K562 (cell line): ENCODE results near the gene APOL3. TPM values are rescaled to one million over a fixed set of nuclear protein-coding genes. Genes with fewer than 3 reads are reported as not detected.

Source experiments
- ETV6 ChIP-seq, 3 experiments: fragments of 150-350 bp in 1 of 3; sonication (generic) in 1 of 3; formaldehyde crosslinking in 1 of 3; IDR thresholded peaks; 2 replicates each; pipeline versions ENCODE4 v1.6.1 to v1.8.0; 2014 to 2022; ENCODE audit warnings: borderline replicate concordance in 2 of 3, low read depth in 2 of 3, antibody characterized with exemption in 1 of 3, low read length in 1 of 3, mild to moderate bottlenecking in 1 of 3, missing genetic modification reagents in 1 of 3
- KDM1A ChIP-seq, 2 experiments: fragments of 450-650 bp; IDR thresholded peaks; 2 replicates each; pipeline ENCODE4 v1.6.1; 2016; ENCODE audit warnings: mild to moderate bottlenecking in 2 of 2
- SMARCB1 ChIP-seq: IDR thresholded peaks from 2 replicates; pipeline ENCODE4 v1.6.1; 2011; ENCODE audit warnings: improper control_type of control experiment, low read depth; ENCODE audit not compliant: insufficient read length
- polyA plus RNA-seq, 8 experiments: library from polyadenylated mRNA; depleted of rRNA in 4 of 8; stranded (reverse) in 5 of 8; unstranded in 3 of 8; fragments of >200 nt; fragmentation: Nextera tagmentation in 2 of 8; fragmentation: Illumina TruSeq in 1 of 8; extraction: Ambion mirVana in 2 of 8; extraction: Trizol in 1 of 8; gene quantifications; 2 replicates each; pipeline versions ENCODE4 v1.2.1 to v1.2.3, GENCODE V29; 2011 to 2014; ENCODE audit warnings: inconsistent platforms in 1 of 8, missing spikeins in 1 of 8
- total RNA-seq, 7 experiments: library from RNA; depleted of rRNA in 6 of 7; stranded (reverse); fragments of >200 nt in 6 of 7; fragmentation: Illumina TruSeq in 2 of 7; extraction: Trizol in 2 of 7; gene quantifications; 2 replicates each; pipeline versions ENCODE4 v1.2.1 to v1.2.3, GENCODE V29; 2011 to 2021; ENCODE audit warnings: low replicate concordance in 1 of 7
- TF ChIP-seq, protein P1 (sequence below), 2 experiments: fragments of 250-450 bp in 1 of 2; fragments of 450-650 bp in 1 of 2; sonication (Bioruptor Pico) in 1 of 2; IDR thresholded peaks; 2 replicates each; pipeline versions ENCODE4 v1.6.1 to v1.8.0; 2016 to 2021; ENCODE audit warnings: mild to moderate bottlenecking in 2 of 2, moderate library complexity in 2 of 2, missing compliant biosample characterization in 1 of 2, missing genetic modification characterization in 1 of 2
- TF ChIP-seq, protein P2 (sequence below): IDR thresholded peaks from 3 replicates; pipeline ENCODE4 v1.6.1; 2011; ENCODE audit warnings: borderline replicate concordance, mild to moderate bottlenecking; ENCODE audit not compliant: insufficient read length, insufficient read depth
- TF ChIP-seq, protein P3 (sequence below): sonication (generic); formaldehyde crosslinking; IDR thresholded peaks from 2 replicates; pipeline ENCODE4 v1.8.0; 2023; ENCODE audit warnings: missing genetic modification reagents, mild to moderate bottlenecking, borderline replicate concordance
- TF ChIP-seq, protein P4 (sequence below): fragments of 200-800 bp; sonication (Bioruptor generic); IDR thresholded peaks from 2 replicates; pipeline ENCODE4 v1.6.1; 2016; ENCODE audit warnings: missing genetic modification characterization, missing compliant biosample characterization
- TF ChIP-seq, protein P5 (sequence below): sonication (generic); formaldehyde crosslinking; IDR thresholded peaks from 2 replicates; pipeline ENCODE4 v1.8.1; 2022; ENCODE audit warnings: missing genetic modification reagents

The APOL3 gene
- total and polyA plus RNA-seq, 9 of the 15 experiments (the other 6 are each of a cell fraction or from before 2014, with no cell fraction given) = 0.25 to 1.1 (median 0.56) TPM; not detected in 1

DNA sequence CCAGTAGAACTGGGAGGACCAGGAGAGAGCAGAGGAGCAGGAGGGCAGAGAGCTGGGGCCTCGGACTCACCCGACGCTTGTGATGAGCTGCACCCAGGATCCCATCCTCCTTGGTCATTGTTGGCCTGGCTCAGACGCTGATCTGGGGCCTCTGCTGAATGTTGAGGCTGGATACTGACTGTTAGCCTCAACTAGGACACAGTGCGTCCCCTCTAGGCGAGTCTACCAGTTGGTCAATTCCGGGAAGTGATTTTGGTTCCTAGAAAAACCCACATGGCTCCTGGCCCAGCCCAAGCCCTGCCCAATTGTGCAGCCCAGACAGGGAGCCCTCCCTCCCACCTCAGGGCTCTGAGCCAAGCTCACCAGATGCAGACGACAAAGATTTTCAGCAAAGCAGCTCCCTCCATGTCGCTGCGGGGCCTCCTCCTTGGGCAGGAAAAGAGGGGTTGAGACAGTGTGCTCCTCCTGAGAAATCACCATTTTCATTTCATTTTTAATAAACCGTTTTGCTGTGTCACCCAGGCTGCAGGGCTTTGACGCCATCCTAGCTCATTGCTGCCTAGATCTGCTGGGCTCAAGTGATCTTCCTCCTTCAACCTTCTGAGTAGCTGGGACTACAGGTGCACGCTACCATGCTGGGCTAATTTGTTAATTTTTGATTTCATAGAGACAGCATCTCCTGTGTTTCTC is 41.2 kb upstream of the APOL3 start, which contains the start of gene APOL4 (continued):
- TF ChIP-seq, protein P1, sequence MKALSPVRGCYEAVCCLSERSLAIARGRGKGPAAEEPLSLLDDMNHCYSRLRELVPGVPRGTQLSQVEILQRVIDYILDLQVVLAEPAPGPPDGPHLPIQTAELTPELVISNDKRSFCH (CRISPR knock-in tag; IDR thresholded peaks at IDR 0.05) = no peak
- TF ChIP-seq, protein P1 (tag; IDR thresholded peaks at IDR 0.05) = 0 out of 2 replicates have a peak, but pooled peaks have one; percentile 26
- TF ChIP-seq, protein P2, sequence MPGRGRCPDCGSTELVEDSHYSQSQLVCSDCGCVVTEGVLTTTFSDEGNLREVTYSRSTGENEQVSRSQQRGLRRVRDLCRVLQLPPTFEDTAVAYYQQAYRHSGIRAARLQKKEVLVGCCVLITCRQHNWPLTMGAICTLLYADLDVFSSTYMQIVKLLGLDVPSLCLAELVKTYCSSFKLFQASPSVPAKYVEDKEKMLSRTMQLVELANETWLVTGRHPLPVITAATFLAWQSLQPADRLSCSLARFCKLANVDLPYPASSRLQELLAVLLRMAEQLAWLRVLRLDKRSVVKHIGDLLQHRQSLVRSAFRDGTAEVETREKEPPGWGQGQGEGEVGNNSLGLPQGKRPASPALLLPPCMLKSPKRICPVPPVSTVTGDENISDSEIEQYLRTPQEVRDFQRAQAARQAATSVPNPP = no peak
- TF ChIP-seq, protein P3, sequence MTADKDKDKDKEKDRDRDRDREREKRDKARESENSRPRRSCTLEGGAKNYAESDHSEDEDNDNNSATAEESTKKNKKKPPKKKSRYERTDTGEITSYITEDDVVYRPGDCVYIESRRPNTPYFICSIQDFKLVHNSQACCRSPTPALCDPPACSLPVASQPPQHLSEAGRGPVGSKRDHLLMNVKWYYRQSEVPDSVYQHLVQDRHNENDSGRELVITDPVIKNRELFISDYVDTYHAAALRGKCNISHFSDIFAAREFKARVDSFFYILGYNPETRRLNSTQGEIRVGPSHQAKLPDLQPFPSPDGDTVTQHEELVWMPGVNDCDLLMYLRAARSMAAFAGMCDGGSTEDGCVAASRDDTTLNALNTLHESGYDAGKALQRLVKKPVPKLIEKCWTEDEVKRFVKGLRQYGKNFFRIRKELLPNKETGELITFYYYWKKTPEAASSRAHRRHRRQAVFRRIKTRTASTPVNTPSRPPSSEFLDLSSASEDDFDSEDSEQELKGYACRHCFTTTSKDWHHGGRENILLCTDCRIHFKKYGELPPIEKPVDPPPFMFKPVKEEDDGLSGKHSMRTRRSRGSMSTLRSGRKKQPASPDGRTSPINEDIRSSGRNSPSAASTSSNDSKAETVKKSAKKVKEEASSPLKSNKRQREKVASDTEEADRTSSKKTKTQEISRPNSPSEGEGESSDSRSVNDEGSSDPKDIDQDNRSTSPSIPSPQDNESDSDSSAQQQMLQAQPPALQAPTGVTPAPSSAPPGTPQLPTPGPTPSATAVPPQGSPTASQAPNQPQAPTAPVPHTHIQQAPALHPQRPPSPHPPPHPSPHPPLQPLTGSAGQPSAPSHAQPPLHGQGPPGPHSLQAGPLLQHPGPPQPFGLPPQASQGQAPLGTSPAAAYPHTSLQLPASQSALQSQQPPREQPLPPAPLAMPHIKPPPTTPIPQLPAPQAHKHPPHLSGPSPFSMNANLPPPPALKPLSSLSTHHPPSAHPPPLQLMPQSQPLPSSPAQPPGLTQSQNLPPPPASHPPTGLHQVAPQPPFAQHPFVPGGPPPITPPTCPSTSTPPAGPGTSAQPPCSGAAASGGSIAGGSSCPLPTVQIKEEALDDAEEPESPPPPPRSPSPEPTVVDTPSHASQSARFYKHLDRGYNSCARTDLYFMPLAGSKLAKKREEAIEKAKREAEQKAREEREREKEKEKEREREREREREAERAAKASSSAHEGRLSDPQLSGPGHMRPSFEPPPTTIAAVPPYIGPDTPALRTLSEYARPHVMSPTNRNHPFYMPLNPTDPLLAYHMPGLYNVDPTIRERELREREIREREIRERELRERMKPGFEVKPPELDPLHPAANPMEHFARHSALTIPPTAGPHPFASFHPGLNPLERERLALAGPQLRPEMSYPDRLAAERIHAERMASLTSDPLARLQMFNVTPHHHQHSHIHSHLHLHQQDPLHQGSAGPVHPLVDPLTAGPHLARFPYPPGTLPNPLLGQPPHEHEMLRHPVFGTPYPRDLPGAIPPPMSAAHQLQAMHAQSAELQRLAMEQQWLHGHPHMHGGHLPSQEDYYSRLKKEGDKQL (CRISPR knock-in tag) = no peak
- TF ChIP-seq ETV6 (IDR thresholded peaks at IDR 0.05; ENCODE audit: borderline replicate concordance in 1 of 2, low read depth in 2 of 2, low read length in 1 of 2) = no peak
- TF ChIP-seq ETV6 (CRISPR knock-in tag; IDR thresholded peaks at IDR 0.05; ENCODE audit: borderline replicate concordance) = no peak
- TF ChIP-seq SMARCB1 = no peak
- TF ChIP-seq, protein P4, sequence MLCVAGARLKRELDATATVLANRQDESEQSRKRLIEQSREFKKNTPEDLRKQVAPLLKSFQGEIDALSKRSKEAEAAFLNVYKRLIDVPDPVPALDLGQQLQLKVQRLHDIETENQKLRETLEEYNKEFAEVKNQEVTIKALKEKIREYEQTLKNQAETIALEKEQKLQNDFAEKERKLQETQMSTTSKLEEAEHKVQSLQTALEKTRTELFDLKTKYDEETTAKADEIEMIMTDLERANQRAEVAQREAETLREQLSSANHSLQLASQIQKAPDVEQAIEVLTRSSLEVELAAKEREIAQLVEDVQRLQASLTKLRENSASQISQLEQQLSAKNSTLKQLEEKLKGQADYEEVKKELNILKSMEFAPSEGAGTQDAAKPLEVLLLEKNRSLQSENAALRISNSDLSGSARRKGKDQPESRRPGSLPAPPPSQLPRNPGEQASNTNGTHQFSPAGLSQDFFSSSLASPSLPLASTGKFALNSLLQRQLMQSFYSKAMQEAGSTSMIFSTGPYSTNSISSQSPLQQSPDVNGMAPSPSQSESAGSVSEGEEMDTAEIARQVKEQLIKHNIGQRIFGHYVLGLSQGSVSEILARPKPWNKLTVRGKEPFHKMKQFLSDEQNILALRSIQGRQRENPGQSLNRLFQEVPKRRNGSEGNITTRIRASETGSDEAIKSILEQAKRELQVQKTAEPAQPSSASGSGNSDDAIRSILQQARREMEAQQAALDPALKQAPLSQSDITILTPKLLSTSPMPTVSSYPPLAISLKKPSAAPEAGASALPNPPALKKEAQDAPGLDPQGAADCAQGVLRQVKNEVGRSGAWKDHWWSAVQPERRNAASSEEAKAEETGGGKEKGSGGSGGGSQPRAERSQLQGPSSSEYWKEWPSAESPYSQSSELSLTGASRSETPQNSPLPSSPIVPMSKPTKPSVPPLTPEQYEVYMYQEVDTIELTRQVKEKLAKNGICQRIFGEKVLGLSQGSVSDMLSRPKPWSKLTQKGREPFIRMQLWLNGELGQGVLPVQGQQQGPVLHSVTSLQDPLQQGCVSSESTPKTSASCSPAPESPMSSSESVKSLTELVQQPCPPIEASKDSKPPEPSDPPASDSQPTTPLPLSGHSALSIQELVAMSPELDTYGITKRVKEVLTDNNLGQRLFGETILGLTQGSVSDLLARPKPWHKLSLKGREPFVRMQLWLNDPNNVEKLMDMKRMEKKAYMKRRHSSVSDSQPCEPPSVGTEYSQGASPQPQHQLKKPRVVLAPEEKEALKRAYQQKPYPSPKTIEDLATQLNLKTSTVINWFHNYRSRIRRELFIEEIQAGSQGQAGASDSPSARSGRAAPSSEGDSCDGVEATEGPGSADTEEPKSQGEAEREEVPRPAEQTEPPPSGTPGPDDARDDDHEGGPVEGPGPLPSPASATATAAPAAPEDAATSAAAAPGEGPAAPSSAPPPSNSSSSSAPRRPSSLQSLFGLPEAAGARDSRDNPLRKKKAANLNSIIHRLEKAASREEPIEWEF (CRISPR knock-in tag) = no peak
- TF ChIP-seq, protein P5, sequence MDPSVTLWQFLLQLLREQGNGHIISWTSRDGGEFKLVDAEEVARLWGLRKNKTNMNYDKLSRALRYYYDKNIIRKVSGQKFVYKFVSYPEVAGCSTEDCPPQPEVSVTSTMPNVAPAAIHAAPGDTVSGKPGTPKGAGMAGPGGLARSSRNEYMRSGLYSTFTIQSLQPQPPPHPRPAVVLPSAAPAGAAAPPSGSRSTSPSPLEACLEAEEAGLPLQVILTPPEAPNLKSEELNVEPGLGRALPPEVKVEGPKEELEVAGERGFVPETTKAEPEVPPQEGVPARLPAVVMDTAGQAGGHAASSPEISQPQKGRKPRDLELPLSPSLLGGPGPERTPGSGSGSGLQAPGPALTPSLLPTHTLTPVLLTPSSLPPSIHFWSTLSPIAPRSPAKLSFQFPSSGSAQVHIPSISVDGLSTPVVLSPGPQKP (CRISPR knock-in tag) = no peak
- TF ChIP-seq KDM1A (IDR thresholded peaks at IDR 0.05) = peak; percentile 52 to 62
